Effector memory CD8-positive, alpha-beta T cell (primary cell): ENCODE measurements around the gene RBMS1.

Experiments used
- ATAC-seq: fragments of 150-1000 bp; cut with Tn5 transposase; replicated peaks from 2 replicates; pipeline ENCODE4 v1.10.0; 2021; ENCODE audit warnings: mild to moderate bottlenecking, moderate library complexity
- DNase-seq, 3 experiments: peaks; one replicate each; pipeline ENCODE4 v3.0.0; 2021
- H3K27ac Mint-ChIP-seq, 2 donors: one replicate each; pipeline ENCODE4 v1.8.0; 2022; ENCODE audit warnings: mild to moderate bottlenecking in 2 of 2, mixed read lengths in 2 of 2, moderate library complexity in 2 of 2
- H3K27me3 Mint-ChIP-seq, 2 donors: one replicate each; pipeline ENCODE4 v1.8.0; 2022; ENCODE audit warnings: mixed read lengths in 2 of 2
- H3K36me3 Mint-ChIP-seq: one replicate; pipeline ENCODE4 v1.8.0; 2022; ENCODE audit warnings: mild to moderate bottlenecking, moderate library complexity, mixed read lengths; ENCODE audit not compliant: insufficient read depth
- H3K4me1 Mint-ChIP-seq, 2 donors: one replicate each; pipeline ENCODE4 v1.8.0; 2022; ENCODE audit warnings: low read depth in 2 of 2, mixed read lengths in 2 of 2
- H3K4me3 Mint-ChIP-seq, 2 donors: one replicate each; pipeline ENCODE4 v1.8.0; 2022; ENCODE audit warnings: mild to moderate bottlenecking in 2 of 2, mixed read lengths in 2 of 2, moderate library complexity in 2 of 2
- H3K9me3 Mint-ChIP-seq, 2 donors: one replicate each; pipeline ENCODE4 v1.8.0; 2022; ENCODE audit warnings: mixed read lengths in 2 of 2

The RBMS1 gene

DNA sequence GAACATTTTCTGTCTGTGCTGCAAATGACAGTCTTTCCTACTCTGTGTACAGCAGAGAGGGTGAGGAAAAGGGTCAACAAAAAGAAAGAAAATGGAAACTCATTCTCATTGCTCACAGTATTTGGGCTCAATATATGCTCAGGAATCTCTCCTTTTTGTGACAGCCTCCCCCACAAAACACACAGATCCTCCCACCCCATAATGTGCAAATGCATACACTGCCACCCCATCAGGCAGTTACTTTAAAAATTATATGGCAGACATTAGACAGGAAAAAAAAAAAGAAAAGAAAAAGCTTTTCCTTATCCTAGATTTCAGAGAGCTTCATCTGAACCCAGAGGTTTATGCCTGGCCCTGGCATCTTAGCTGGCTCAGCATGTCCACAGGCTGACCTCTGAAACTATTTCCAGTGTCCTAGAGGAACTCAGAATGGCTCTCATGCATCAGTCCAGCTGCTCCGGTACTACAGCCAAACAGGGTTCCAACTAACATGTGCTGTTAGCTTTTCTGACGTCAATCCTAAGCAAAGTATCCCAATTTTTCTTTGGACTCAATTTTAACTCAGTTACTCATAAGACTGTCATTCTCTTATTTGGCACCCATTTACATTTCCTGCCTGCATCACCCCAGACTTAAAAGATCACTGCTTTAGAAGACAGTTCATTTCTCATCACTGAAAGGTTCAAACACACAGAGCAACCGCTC, 105.9 kb downstream of the RBMS1 start:
- no peaks in the 10 kb centered on the region for H3K9me3 Mint-ChIP-seq
- ATAC-seq (no peak), DNase-seq (no peak)
- peaks cover 59 to 80% of the 10 kb centered on the region in 2 donors for H3K4me1 Mint-ChIP-seq
- H3K4me3 Mint-ChIP-seq: peak overlapping the region; percentile 81
- peak overlapping the region; percentile 80 to 90 for H3K27ac Mint-ChIP-seq
- no peaks in the 10 kb centered on the region for H3K27me3 Mint-ChIP-seq
- H3K36me3 Mint-ChIP-seq: peaks cover 24% of the 10 kb centered on the region

DNA sequence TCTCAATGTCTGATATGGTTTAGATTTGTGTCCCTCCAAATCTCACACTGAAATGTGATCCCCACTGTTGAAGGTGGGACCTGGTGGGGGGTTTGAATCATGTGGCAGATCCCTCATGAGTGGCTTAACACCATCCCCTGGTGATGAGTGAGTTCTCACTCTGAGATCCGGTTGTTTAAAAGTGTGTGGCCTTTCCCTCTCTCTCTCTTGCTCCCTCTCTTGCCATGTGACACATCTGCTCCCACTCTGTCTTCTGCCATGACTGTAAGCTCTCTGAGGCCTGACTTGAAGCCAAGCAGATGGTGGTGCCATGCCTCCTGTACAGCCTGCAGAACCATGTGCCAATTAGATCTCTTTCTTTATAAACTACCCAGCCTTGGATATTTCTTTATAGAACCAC, 108.8 kb downstream of the RBMS1 start:
- DNase-seq: no peak
- H3K4me1 Mint-ChIP-seq: peaks cover 64 to 83% of the 10 kb centered on the region in 2 donors
- H3K9me3 Mint-ChIP-seq: no peaks in the 10 kb centered on the region
- peak overlapping the region in 1 of 2 donors; percentile 21 for H3K4me3 Mint-ChIP-seq
- ATAC-seq: no peak
- H3K36me3 Mint-ChIP-seq: peaks cover 16% of the 10 kb centered on the region
- H3K27ac Mint-ChIP-seq: peak overlapping the region; percentile 70 to 85
- H3K27me3 Mint-ChIP-seq: no peaks in the 10 kb centered on the region

DNA sequence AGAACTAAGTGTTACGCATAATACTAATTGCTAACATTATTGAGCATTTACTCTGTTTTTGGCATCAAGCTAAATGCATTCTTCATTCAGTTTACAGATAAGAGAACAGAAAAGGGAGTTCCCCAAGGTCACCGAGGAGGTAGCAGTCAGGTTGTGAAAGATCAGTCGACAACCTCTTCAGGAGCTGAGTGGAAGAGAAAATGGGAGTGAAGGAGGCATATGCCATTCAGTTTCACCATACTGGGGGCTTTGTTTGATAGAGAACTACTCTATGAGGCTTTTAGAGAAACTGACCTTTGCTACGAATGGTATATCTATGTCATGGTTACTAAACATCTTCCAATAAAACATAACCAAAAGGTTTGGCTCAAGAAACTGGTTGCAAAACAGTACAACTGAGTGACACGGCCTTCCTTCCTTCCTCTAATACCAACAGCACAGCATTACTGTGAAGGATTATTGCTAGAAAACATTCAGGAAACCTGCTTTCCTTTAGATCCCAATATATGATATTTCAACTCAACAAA, 112.1 kb downstream of the RBMS1 start:
- H3K4me1 Mint-ChIP-seq: peaks cover 59 to 72% of the 10 kb centered on the region in 2 donors
- peaks cover 6% of the 10 kb centered on the region for H3K36me3 Mint-ChIP-seq
- H3K27me3 Mint-ChIP-seq: no peaks in the 10 kb centered on the region
- H3K27ac Mint-ChIP-seq: peak overlapping the region; percentile 81 to 86
- ATAC-seq (peak; percentile 69), DNase-seq (no peak)
- H3K9me3 Mint-ChIP-seq: no peaks in the 10 kb centered on the region
- H3K4me3 Mint-ChIP-seq: peak overlapping the region in 1 of 2 donors; percentile 9

GRCh38 chr2:160380611-160381010, 113.0 kb downstream of the RBMS1 start:
- H3K9me3 Mint-ChIP-seq: no peaks in the 10 kb centered on the region
- ATAC-seq (no peak), DNase-seq (no peak)
- H3K27ac Mint-ChIP-seq: peak overlapping the region; percentile 27 to 55
- H3K27me3 Mint-ChIP-seq: no peaks in the 10 kb centered on the region
- H3K36me3 Mint-ChIP-seq: peaks cover 6% of the 10 kb centered on the region
- H3K4me1 Mint-ChIP-seq: peaks cover 54 to 68% of the 10 kb centered on the region in 2 donors
- H3K4me3 Mint-ChIP-seq: no peak overlapping the region

DNA sequence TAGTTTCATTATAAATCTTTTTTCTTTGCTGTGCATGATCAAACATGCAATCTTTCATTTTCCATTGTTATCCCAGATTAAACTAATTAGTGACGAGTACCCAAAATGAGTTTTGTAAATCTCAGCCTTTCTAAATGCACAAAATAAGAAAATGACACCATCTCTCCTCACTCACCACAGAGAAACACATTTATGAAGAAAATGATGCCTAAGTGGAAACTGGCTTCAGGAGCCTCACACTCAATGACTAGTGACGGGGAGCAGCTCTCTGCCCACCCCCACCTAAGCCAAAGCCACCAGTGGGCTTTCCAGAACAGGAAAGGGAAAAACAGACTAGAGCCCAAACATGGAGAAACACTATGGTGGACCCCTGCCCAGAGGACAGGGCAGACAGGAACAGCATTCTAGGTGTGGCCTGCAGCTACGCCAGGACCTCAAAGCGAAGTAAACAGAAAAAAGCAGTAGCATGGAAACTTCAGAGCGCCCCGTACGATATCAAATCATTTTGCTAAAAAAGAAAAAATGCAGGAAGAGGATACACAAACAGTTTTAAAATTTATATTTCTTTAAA, 113.5 kb downstream of the RBMS1 start:
- H3K4me1 Mint-ChIP-seq: peaks cover 53 to 71% of the 10 kb centered on the region in 2 donors
- peaks cover 5% of the 10 kb centered on the region for H3K36me3 Mint-ChIP-seq
- H3K27me3 Mint-ChIP-seq: no peaks in the 10 kb centered on the region
- DNase-seq: no peak
- H3K9me3 Mint-ChIP-seq: no peaks in the 10 kb centered on the region
- H3K27ac Mint-ChIP-seq: peak overlapping the region; percentile 27 to 55
- no peak for ATAC-seq
- peak overlapping the region; percentile 12 to 40 for H3K4me3 Mint-ChIP-seq

- Mint-ChIP-seq H3K27me3 (no peaks in the 10 kb centered on the region), H3K4me1 (peaks cover 52 to 68% of the 10 kb centered on the region in 2 donors), H3K27ac (peak overlapping the region; percentile 27 to 55), H3K36me3 (peaks cover 4% of the 10 kb centered on the region), H3K9me3 (no peaks in the 10 kb centered on the region), H3K4me3 (peak overlapping the region in 1 of 2 donors; percentile 12)
- ATAC-seq: no peak
- DNase-seq: no peak
Measured at GRCh38 chr2:160379399-160379798, 114.2 kb downstream of the RBMS1 start.

DNA sequence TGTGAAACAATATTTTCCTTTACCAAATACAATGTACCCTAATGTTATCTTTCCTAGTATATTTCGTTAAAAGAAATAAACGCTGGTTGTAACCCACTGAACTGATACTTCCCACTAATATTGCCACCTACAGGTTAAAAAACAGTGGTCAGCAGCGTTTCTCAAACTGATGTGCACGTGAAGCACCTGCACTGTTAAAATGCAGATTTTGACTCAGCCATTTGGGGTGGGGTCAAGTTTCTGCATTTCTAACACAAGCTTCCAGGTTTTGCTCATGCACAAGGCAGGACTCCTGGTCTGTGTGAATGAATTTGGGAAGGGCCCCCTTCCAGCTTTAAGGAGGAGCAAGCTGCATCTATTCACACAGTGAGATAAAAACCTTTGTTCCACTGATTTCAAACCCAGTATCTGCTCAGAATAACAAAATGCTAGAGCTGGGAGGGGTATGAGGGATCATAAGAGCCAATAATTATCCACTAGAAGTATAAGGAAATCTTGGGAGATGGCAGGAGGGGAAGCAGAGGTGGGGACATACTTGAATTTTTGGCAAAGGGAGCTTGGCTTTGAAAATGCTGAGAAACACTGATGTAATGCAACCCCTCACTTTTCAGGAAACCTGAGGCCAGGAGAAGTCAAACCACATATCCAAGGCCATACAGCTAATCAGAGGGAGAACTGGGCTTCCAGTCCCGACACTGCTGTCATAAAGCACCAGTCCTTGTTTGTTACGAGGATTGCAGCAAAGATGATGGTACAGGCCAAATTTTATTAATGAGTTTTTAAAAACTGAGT, 116.2 kb downstream of the RBMS1 start:
- no peak for DNase-seq
- H3K4me1 Mint-ChIP-seq: peaks cover 66 to 78% of the 10 kb centered on the region in 2 donors
- ATAC-seq: no peak
- H3K4me3 Mint-ChIP-seq: peak overlapping the region in 1 of 2 donors; percentile 24
- no peaks in the 10 kb centered on the region for H3K9me3 Mint-ChIP-seq
- H3K27ac Mint-ChIP-seq: peak overlapping the region in 1 of 2 donors; percentile 6
- H3K27me3 Mint-ChIP-seq: no peaks in the 10 kb centered on the region
- peaks cover 6% of the 10 kb centered on the region for H3K36me3 Mint-ChIP-seq

DNA sequence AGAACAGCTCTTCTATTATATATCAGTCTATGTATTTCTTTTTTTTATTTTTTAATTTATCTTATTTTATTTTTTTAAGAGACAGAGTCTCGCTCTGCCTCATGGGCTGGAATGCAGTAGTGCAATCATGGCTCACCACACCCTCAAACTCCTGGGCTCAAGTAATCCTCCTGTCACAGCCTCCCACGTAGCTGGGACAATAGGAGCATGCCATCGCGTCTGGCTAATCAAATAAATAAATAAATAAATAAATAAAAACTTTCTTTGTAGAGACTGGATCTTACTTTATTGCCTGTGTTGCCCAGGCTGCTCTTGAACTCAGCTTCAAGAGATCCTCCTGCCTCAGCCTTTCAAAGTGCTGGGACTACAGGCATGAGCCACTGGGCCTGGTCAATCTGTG, 117.0 kb downstream of the RBMS1 start:
- no peaks in the 10 kb centered on the region for H3K27me3 Mint-ChIP-seq
- H3K9me3 Mint-ChIP-seq: no peaks in the 10 kb centered on the region
- H3K4me3 Mint-ChIP-seq: peak overlapping the region in 1 of 2 donors; percentile 58
- no peak for DNase-seq
- H3K4me1 Mint-ChIP-seq: peaks cover 67 to 78% of the 10 kb centered on the region in 2 donors
- H3K36me3 Mint-ChIP-seq: peaks cover 6% of the 10 kb centered on the region
- no peak for ATAC-seq
- peak overlapping the region in 1 of 2 donors; percentile 78 for H3K27ac Mint-ChIP-seq

DNA sequence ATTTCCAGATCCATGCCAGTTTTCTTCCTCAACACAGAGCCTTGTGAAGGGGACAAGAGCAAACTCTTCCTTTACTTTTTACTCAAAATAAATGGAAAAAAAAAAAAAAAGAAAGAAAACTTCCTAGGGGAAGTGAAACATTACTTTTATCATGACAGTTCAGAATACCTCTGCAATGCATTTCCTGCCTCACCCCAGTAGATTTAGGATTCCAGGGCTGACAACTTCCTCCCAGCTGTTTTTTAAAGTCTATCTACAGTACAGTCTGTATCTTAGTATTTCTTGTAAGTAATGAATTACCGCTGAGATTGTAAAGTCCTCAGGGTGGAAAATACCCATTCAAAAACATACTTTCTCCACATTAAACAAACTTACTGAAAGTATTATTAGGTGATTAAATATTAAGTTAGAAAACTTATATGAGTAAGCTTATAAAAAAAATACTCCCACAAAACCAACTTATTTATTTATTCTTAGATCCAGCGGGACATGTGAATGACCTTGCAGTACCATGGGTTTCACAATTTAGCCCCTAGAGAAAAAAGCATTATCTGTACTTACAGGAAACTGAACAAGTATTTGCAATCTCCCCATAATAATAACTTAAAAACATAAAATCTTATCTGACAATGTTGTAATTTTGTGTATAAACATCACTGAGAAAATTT, 117.7 kb downstream of the RBMS1 start:
- H3K27me3 Mint-ChIP-seq: no peaks in the 10 kb centered on the region
- no peak for DNase-seq
- H3K9me3 Mint-ChIP-seq: no peaks in the 10 kb centered on the region
- H3K4me1 Mint-ChIP-seq: peaks cover 66 to 78% of the 10 kb centered on the region in 2 donors
- H3K4me3 Mint-ChIP-seq: peak overlapping the region in 1 of 2 donors; percentile 58
- H3K27ac Mint-ChIP-seq: peak overlapping the region in 1 of 2 donors; percentile 78
- ATAC-seq: peak; percentile 48
- H3K36me3 Mint-ChIP-seq: peaks cover 6% of the 10 kb centered on the region

- H3K9me3 Mint-ChIP-seq: no peaks in the 10 kb centered on the region
- no peaks in the 10 kb centered on the region for H3K27me3 Mint-ChIP-seq
- ATAC-seq (no peak), DNase-seq (no peak)
- peaks cover 62 to 74% of the 10 kb centered on the region in 2 donors for H3K4me1 Mint-ChIP-seq
- H3K36me3 Mint-ChIP-seq: peaks cover 6% of the 10 kb centered on the region
- H3K27ac Mint-ChIP-seq: peak overlapping the region in 1 of 2 donors; percentile 78
- peak overlapping the region in 1 of 2 donors; percentile 58 for H3K4me3 Mint-ChIP-seq
Measured at GRCh38 chr2:160375037-160375436, 118.6 kb downstream of the RBMS1 start.

DNA sequence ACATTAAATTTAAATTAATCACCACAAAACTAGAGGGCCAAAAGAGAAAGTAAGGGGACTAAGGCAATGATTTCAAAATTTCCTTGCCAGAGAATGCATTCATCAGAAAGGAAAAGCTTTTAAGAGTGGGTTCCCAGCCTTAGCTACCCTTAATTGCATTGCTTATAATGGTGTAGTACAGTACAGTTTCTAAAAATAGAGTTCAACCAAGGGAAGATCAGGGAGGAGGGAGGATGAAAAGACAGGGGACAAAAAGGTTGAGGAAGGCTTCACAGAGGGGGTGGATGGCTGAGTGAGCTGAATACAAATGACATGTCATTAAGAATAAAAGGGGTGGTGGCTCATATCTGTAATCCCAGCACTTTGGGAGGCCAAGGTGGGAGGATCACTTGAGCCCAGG, 119.9 kb downstream of the RBMS1 start:
- Mint-ChIP-seq H3K27me3 (no peaks in the 10 kb centered on the region), H3K4me3 (peak overlapping the region; percentile 22 to 59)

GRCh38 chr2:160373263-160373662, 120.3 kb downstream of the RBMS1 start:
- Mint-ChIP-seq H3K4me1 (peaks cover 68 to 76% of the 10 kb centered on the region in 2 donors), H3K36me3 (peaks cover 2% of the 10 kb centered on the region), H3K9me3 (no peaks in the 10 kb centered on the region), H3K4me3 (peak overlapping the region; percentile 22 to 59), H3K27ac (peak overlapping the region; percentile 22 to 80), H3K27me3 (no peaks in the 10 kb centered on the region)
- DNase-seq (no peak), ATAC-seq (no peak)

More for the DNA sequence above, 119.9 kb downstream of the RBMS1 start:
- ATAC-seq (no peak), DNase-seq (no peak)
- H3K4me1 Mint-ChIP-seq: peaks cover 67 to 75% of the 10 kb centered on the region in 2 donors
- H3K9me3 Mint-ChIP-seq: no peaks in the 10 kb centered on the region
- peaks cover 2% of the 10 kb centered on the region for H3K36me3 Mint-ChIP-seq
- H3K27ac Mint-ChIP-seq: peak overlapping the region; percentile 22 to 80

- Mint-ChIP-seq H3K4me1 (peaks cover 73 to 83% of the 10 kb centered on the region in 2 donors), H3K9me3 (no peaks in the 10 kb centered on the region), H3K27me3 (no peaks in the 10 kb centered on the region), H3K27ac (peak overlapping the region; percentile 13 to 76), H3K4me3 (peak overlapping the region; percentile 10 to 59), H3K36me3 (peaks cover 2% of the 10 kb centered on the region)
- DNase-seq (no peak), ATAC-seq (no peak)
Measured at GRCh38 chr2:160372585-160372984, 121.0 kb downstream of the RBMS1 start.
